Colonic mucosa (tissue), 4 donors: ENCODE measurements around the gene PTPRT. TPM values are rescaled to one million over a fixed set of nuclear protein-coding genes. Genes with fewer than 3 reads are reported as not detected.

ENCODE experiments used
- DNase-seq: peaks from one replicate; pipeline ENCODE4 v3.0.0-alpha.2; 2020
- H3K27ac ChIP-seq: fragments of 200-600 bp; one replicate; pipeline ENCODE4 v1.8.0; 2021
- H3K27me3 ChIP-seq: fragments of 200-600 bp; one replicate; pipeline ENCODE4 v1.8.0; 2021
- H3K36me3 ChIP-seq: fragments of 200-600 bp; one replicate; pipeline ENCODE4 v1.8.0; 2021
- H3K4me1 ChIP-seq: fragments of 200-600 bp; one replicate; pipeline ENCODE4 v1.8.0; 2021; ENCODE audit warnings: mild to moderate bottlenecking
- H3K4me3 ChIP-seq: fragments of 200-600 bp; one replicate; pipeline ENCODE4 v1.8.0; 2021
- H3K9ac ChIP-seq, 2 donors: one replicate each; pipeline ENCODE4 v1.7.0; 2013; ENCODE audit warnings: control low read depth in 2 of 2, low read depth in 2 of 2, low read length in 2 of 2
- H3K9me3 ChIP-seq: fragments of 200-600 bp; one replicate; pipeline ENCODE4 v1.8.0; 2021
- intact Hi-C: fragments of 100-400 bp; cut with DNase I; formaldehyde crosslinking; loops from one replicate; pipeline ENCODE4 v1.14.1; 2022
- total RNA-seq, 2 donors: library from RNA; stranded (reverse); fragmentation: NEBNext Ultra II Directional in 1 of 2; extraction: Animal tissue kit (Norgen Biotek cat#: 25700) in 1 of 2; gene quantifications; one replicate each; pipeline ENCODE4 v1.2.1, GENCODE V29; 2021
- TF ChIP-seq, protein P1 (sequence below): fragments of 200-600 bp; IDR thresholded peaks from one replicate; pipeline ENCODE4 v1.8.0; 2022; ENCODE audit warnings: antibody characterized with exemption, mild to moderate bottlenecking
- donor health status: healthy.
- donor health status: DM: no; HTN: no; CAD: no.
- donor health status: DM: no; HTN: no; CAD: no.

The PTPRT gene
- total RNA-seq, 2 donors from 2014 or later = 0.11 to 0.12 TPM

- H3K27me3 ChIP-seq = no peaks in the 10 kb centered on the region
- no peak overlapping the region for H3K4me3 ChIP-seq
- H3K4me1 ChIP-seq = no peaks in the 10 kb centered on the region
- TF ChIP-seq, protein P1, sequence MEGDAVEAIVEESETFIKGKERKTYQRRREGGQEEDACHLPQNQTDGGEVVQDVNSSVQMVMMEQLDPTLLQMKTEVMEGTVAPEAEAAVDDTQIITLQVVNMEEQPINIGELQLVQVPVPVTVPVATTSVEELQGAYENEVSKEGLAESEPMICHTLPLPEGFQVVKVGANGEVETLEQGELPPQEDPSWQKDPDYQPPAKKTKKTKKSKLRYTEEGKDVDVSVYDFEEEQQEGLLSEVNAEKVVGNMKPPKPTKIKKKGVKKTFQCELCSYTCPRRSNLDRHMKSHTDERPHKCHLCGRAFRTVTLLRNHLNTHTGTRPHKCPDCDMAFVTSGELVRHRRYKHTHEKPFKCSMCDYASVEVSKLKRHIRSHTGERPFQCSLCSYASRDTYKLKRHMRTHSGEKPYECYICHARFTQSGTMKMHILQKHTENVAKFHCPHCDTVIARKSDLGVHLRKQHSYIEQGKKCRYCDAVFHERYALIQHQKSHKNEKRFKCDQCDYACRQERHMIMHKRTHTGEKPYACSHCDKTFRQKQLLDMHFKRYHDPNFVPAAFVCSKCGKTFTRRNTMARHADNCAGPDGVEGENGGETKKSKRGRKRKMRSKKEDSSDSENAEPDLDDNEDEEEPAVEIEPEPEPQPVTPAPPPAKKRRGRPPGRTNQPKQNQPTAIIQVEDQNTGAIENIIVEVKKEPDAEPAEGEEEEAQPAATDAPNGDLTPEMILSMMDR = no peak
- no peak for DNase-seq
- H3K36me3 ChIP-seq = no peaks in the 10 kb centered on the region
- no peak overlapping the region for H3K9ac ChIP-seq
- H3K9me3 ChIP-seq = no peaks in the 10 kb centered on the region
- intact Hi-C loops = no loop called here
- no peak overlapping the region for H3K27ac ChIP-seq
Measured at GRCh38 chr20:42690842-42691437, 498.8 kb downstream of the PTPRT start.

DNA sequence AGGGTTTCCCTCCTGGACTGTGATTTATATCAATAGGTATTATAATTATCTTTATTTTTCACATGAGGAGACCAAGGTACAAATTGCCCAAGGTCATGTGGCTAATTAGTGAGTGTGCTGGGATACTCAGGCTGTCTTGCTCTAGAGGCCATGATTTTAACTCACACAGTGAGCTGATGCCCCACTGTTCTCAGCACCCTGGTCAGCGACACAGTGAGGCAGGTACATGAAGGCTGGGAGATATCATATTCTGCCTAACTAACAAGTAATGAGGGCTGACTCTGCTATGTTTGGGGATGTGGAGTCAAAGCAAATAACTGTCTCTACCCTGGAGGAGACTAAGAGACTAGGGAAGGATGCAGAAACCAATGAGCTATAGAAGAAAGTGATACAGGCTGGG is 501.1 kb downstream of the PTPRT start:
- TF ChIP-seq, protein P1 = no peak
- no peaks in the 10 kb centered on the region for H3K36me3 ChIP-seq
- H3K27ac ChIP-seq = no peak overlapping the region
- no peaks in the 10 kb centered on the region for H3K9me3 ChIP-seq
- intact Hi-C loops = no loop called here
- no peaks in the 10 kb centered on the region for H3K4me1 ChIP-seq
- no peaks in the 10 kb centered on the region for H3K27me3 ChIP-seq
- H3K9ac ChIP-seq = no peak overlapping the region
- no peak overlapping the region for H3K4me3 ChIP-seq
- DNase-seq = no peak

DNA sequence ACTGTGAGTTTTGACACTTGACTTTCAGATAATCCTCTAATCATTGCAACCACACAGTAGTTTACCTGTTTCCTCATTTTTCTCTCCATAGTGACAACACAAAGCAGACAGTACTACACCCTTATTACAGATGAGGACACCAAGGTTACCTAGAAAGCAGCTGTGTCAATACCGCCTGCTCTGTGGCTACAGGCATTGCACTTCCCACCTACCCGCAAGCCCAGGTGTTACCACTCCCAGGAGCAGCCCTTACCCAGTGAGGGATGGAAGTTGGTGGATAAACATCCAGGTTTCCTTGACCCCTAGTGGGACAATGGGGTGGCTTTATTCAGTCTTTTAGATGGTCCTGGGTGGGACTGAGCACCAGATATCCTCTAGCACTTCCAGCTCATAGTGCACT is 503.6 kb downstream of the PTPRT start:
- TF ChIP-seq, protein P1 = no peak
- intact Hi-C loops = no loop called here
- Histone ChIP-seq H3K27ac (no peak overlapping the region), H3K4me1 (no peaks in the 10 kb centered on the region), H3K9ac (no peak overlapping the region), H3K36me3 (no peaks in the 10 kb centered on the region), H3K27me3 (no peaks in the 10 kb centered on the region), H3K9me3 (no peaks in the 10 kb centered on the region), H3K4me3 (no peak overlapping the region)
- DNase-seq = no peak

DNA sequence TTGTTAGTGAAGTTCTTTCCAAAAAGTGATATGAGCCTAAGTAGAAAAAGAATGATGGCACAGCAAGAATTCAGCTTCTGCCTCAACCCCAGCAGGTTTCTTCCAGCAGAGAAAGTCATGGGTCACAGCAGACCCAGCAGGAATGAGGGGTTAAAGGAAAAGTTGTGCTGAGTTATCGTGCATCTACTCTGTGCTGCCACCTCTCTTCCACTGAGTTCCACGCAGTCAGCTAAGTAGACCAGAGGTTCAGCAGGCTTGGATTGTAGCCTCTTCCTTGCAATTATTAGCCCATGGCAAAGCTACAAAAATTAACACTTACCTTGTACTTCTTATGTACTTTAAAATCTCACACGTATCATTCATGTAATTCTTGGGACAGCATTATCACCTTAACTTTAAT is 510.8 kb downstream of the PTPRT start:
- TF ChIP-seq, protein P1 = no peak
- Histone ChIP-seq H3K9ac (no peak overlapping the region), H3K4me3 (no peak overlapping the region), H3K27ac (no peak overlapping the region), H3K9me3 (no peaks in the 10 kb centered on the region), H3K36me3 (no peaks in the 10 kb centered on the region), H3K4me1 (no peaks in the 10 kb centered on the region), H3K27me3 (no peaks in the 10 kb centered on the region)
- DNase-seq = no peak
- intact Hi-C loops = no loop called here

DNA sequence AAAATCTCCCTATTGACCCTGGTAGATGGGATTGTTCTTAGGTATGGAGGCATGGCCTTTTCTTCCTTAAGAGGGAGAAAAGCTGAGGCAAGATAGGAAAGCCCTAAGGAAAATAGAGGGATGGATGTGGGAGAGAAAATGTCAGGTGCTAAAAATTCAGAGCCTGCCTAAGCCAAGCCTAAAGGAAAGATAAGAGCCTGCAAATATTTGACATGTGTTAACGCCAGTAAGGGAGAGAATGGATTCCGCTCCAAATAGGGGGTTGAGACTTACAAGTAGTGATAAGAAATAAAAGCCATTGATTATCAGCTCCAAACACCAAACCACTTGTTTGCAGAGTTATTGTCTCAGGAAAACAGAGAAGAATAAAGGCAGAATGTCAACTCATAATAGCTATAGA is 533.6 kb downstream of the PTPRT start:
- DNase-seq = no peak

More for the DNA sequence above, 533.6 kb downstream of the PTPRT start:
- Histone ChIP-seq H3K27me3 (no peaks in the 10 kb centered on the region), H3K27ac (no peak overlapping the region), H3K4me1 (no peaks in the 10 kb centered on the region), H3K9ac (no peak overlapping the region), H3K9me3 (no peaks in the 10 kb centered on the region), H3K4me3 (no peak overlapping the region), H3K36me3 (no peaks in the 10 kb centered on the region)
- intact Hi-C loops = no loop called here
- TF ChIP-seq, protein P1 = no peak
